HCT116 (cell line): ENCODE results near the gene SRP19. TPM values are rescaled to one million over a fixed set of nuclear protein-coding genes. Genes with fewer than 3 reads are reported as not detected.

ENCODE experiments used
- ATAC-seq: fragments of 200-7000 bp; cut with Tn5 transposase; 2 replicates; pipeline ENCODE4 v1.9.1; 2020; ENCODE audit warnings: mild to moderate bottlenecking, moderate library complexity
- BruUV-seq: library from RNA; stranded (reverse); fragments of 400-500 nt; replicated peaks from 2 replicates; lab custom pipeline; 2021; lab: Mats Ljungman, UMichigan
- CTCF ChIA-PET: fragments of 300-600 bp; sonication (Branson Sonifier 250); formaldehyde crosslinking; loops from one replicate; lab custom pipeline; 2021; ENCODE audit warnings: antibody characterized with exemption; lab: Charles Lee
- POLR2A ChIA-PET: fragments of 300-600, 350-600 bp; sonication (Branson Sonifier 250); formaldehyde crosslinking; loops from one replicate; lab custom pipeline; 2021; ENCODE audit warnings: antibody characterized with exemption; lab: Charles Lee
- RAD21 ChIA-PET, 2 experiments: fragments of 300-600 bp; sonication (Branson Sonifier 250); formaldehyde crosslinking; loops; one replicate each; lab custom pipeline; 2023; ENCODE audit warnings: low total read pairs in 2 of 2; ENCODE audit not compliant: uncharacterized antibody in 2 of 2, unreplicated experiment in 2 of 2, low non-redundant PET in 1 of 2; lab: Charles Lee
- DNase-seq: peaks from one replicate; pipeline ENCODE4 v3.0.0-alpha.2; 2010; ENCODE audit warnings: low read depth, low spot score
- H2AFZ ChIP-seq: fragments of 200-600 bp; shearing (Covaris generic), sonication (generic); 2 replicates; pipeline ENCODE4 v1.6.1; 2017; ENCODE audit warnings: low read depth, mixed run types, mixed read lengths, antibody characterized with exemption, low read length; ENCODE audit not compliant: poor library complexity, severe bottlenecking
- H3K27ac ChIP-seq: 2 replicates; pipeline ENCODE4 v1.5.1; 2012; ENCODE audit warnings: low read depth, low read length
- H3K27me3 ChIP-seq: fragments of 200-600 bp; sonication (generic); 2 replicates; pipeline ENCODE4 v1.6.1; 2016; ENCODE audit warnings: mixed run types, low read length, mixed read lengths; ENCODE audit not compliant: insufficient read depth
- H3K36me3 ChIP-seq, 2 experiments: fragments of 200-500 bp in 1 of 2; fragments of 200-600 bp in 1 of 2; sonication (Bioruptor generic) in 1 of 2; sonication (generic) in 1 of 2; 2 replicates each; pipeline versions ENCODE4 v1.5.1 to v1.6.1; 2014 to 2016; ENCODE audit warnings: low read length in 2 of 2, inconsistent platforms in 1 of 2, mixed read lengths in 1 of 2, mixed run types in 1 of 2; ENCODE audit not compliant: insufficient read depth in 2 of 2, control insufficient read depth in 1 of 2
- H3K4me1 ChIP-seq, 2 experiments: fragments of 200-600 bp in 1 of 2; sonication (generic) in 1 of 2; 2 replicates each; pipeline versions ENCODE4 v1.5.1 to v1.6.1; 2012 to 2017; ENCODE audit warnings: low read length in 2 of 2, inconsistent platforms in 1 of 2, mild to moderate bottlenecking in 1 of 2, mixed read lengths in 1 of 2, mixed run types in 1 of 2, moderate library complexity in 1 of 2; ENCODE audit not compliant: insufficient read depth in 2 of 2, control insufficient read depth in 1 of 2
- H3K4me2 ChIP-seq: fragments of 200-600 bp; sonication (generic); 2 replicates; pipeline ENCODE4 v1.6.1; 2017; ENCODE audit warnings: mixed run types, low read length, mixed read lengths
- H3K4me3 ChIP-seq, 2 experiments: fragments of 200-600 bp in 1 of 2; sonication (generic) in 1 of 2; replicated peaks in 1 of 2; 2 replicates each; pipeline ENCODE4 v1.5.1; 2011 to 2016; ENCODE audit warnings: low read length in 2 of 2, control low read depth in 1 of 2, low read depth in 1 of 2, mild to moderate bottlenecking in 1 of 2, mixed read lengths in 1 of 2, mixed run types in 1 of 2
- H3K79me2 ChIP-seq: fragments of 200-600 bp; sonication (generic); 2 replicates; pipeline ENCODE4 v1.6.1; 2017; ENCODE audit warnings: mild to moderate bottlenecking, mixed run types, low read length, moderate library complexity, mixed read lengths; ENCODE audit not compliant: insufficient read depth
- H3K9ac ChIP-seq: fragments of 200-600 bp; sonication (generic); 2 replicates; pipeline ENCODE4 v1.6.1; 2016; ENCODE audit warnings: low read length, mixed read lengths
- H3K9me2 ChIP-seq: fragments of 200-600 bp; sonication (generic), shearing (Covaris generic); 2 replicates; pipeline ENCODE4 v1.6.1; 2017; ENCODE audit warnings: mixed run types, mild to moderate bottlenecking, moderate library complexity; ENCODE audit not compliant: insufficient read depth
- H3K9me3 ChIP-seq, 2 experiments: fragments of 200-500 bp in 1 of 2; fragments of 200-600 bp in 1 of 2; sonication (Bioruptor generic) in 1 of 2; sonication (generic) in 1 of 2; 2 replicates each; pipeline ENCODE4 v1.6.1; 2014 to 2017; ENCODE audit warnings: low read length in 2 of 2, mixed read lengths in 2 of 2, inconsistent platforms in 1 of 2, low read depth in 1 of 2, mild to moderate bottlenecking in 1 of 2, mixed run types in 1 of 2, moderate library complexity in 1 of 2; ENCODE audit not compliant: control insufficient read depth in 1 of 2, insufficient read depth in 1 of 2
- H4K20me1 ChIP-seq: fragments of 200-600 bp; sonication (generic), shearing (Covaris generic); 2 replicates; pipeline ENCODE4 v1.6.1; 2017; ENCODE audit warnings: mixed run types, mild to moderate bottlenecking, moderate library complexity; ENCODE audit not compliant: insufficient read depth
- CBX3 ChIP-seq: IDR thresholded peaks from 2 replicates; pipeline ENCODE4 v1.6.1; 2012; ENCODE audit warnings: low read depth
- CEBPB ChIP-seq: IDR thresholded peaks from 2 replicates; pipeline ENCODE4 v1.6.1; 2012; ENCODE audit warnings: low read depth
- EGR1 ChIP-seq: IDR thresholded peaks from 2 replicates; pipeline ENCODE4 v1.6.1; 2012; ENCODE audit warnings: low read depth
- POLR2AphosphoS5 ChIP-seq: IDR thresholded peaks from 2 replicates; pipeline ENCODE4 v1.6.1; 2011; ENCODE audit warnings: mild to moderate bottlenecking, low read depth, low read length, moderate library complexity
- TCF7L2 ChIP-seq: IDR thresholded peaks from 2 replicates; pipeline ENCODE4 v1.7.0; 2011; ENCODE audit warnings: borderline replicate concordance, inconsistent platforms; ENCODE audit not compliant: insufficient read depth, insufficient read length; ENCODE audit errors: extremely low read depth
- ZNF274 ChIP-seq: fragments of 200-500 bp; sonication (Bioruptor generic); IDR thresholded peaks from 2 replicates; pipeline ENCODE4 v1.6.1; 2014; ENCODE audit warnings: mild to moderate bottlenecking, low read depth, low read length, inconsistent platforms
- intact Hi-C: fragments of 100-400 bp; cut with micrococcal nuclease; formaldehyde crosslinking; loops from 2 replicates; pipeline ENCODE4 v1.10.0; 2022
- total RNA-seq: library from RNA; stranded (reverse); gene quantifications from one replicate; pipeline ENCODE4 v1.2.1, GENCODE V29; 2021; ENCODE audit not compliant: unreplicated experiment
- TF ChIP-seq, protein P1 (sequence below): IDR thresholded peaks from 2 replicates; pipeline ENCODE4 v1.6.1; 2012; ENCODE audit warnings: low read depth
- TF ChIP-seq, protein P2 (sequence below): IDR thresholded peaks from 2 replicates; pipeline ENCODE4 v1.6.1; 2012

Gene SRP19
- total RNA-seq, 1 experiment from 2014 or later = 45.3 TPM

DNA sequence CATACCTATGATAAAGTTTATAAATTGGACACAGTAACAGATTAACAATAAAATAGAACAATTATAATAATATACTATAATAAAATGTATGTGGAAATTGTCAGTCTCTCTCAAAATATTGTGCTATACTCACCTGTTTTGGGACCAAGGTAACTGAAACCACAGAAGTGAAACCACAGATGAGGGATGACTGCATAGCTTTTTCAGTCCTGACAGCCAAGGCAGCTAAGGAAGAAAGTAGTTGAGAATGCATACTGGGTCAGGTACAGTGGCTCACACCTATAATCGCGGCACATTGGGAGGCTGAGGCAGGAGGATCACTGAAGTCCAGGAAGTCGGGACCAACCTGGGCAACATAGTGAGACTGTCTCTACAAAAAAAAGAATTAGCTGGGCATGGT lies 8.9 kb downstream of the SRP19 start:
- H4K20me1 ChIP-seq = no peaks in the 10 kb centered on the region
- no peak overlapping the region for H2AFZ ChIP-seq
- no peaks in the 10 kb centered on the region for H3K9me2 ChIP-seq
- intact Hi-C loops = no loop called here
- BruUV-seq = no TSS peak
- CTCF ChIA-PET = no interaction called here
- H3K79me2 ChIP-seq = peaks cover 17% of the 10 kb centered on the region
- no peaks in the 10 kb centered on the region for H3K9me3 ChIP-seq
- no peak overlapping the region for H3K9ac ChIP-seq
- H3K36me3 ChIP-seq = peaks cover 32 to 33% of the 10 kb centered on the region in 2 experiments
- no peak overlapping the region for H3K4me3 ChIP-seq
- no peak overlapping the region for H3K4me2 ChIP-seq
- ATAC-seq (no peak), DNase-seq (no peak)
- H3K27me3 ChIP-seq = no peaks in the 10 kb centered on the region
- POLR2A ChIA-PET = no interaction called here
- TF ChIP-seq TCF7L2 = no peak
- TF ChIP-seq, protein P1, sequence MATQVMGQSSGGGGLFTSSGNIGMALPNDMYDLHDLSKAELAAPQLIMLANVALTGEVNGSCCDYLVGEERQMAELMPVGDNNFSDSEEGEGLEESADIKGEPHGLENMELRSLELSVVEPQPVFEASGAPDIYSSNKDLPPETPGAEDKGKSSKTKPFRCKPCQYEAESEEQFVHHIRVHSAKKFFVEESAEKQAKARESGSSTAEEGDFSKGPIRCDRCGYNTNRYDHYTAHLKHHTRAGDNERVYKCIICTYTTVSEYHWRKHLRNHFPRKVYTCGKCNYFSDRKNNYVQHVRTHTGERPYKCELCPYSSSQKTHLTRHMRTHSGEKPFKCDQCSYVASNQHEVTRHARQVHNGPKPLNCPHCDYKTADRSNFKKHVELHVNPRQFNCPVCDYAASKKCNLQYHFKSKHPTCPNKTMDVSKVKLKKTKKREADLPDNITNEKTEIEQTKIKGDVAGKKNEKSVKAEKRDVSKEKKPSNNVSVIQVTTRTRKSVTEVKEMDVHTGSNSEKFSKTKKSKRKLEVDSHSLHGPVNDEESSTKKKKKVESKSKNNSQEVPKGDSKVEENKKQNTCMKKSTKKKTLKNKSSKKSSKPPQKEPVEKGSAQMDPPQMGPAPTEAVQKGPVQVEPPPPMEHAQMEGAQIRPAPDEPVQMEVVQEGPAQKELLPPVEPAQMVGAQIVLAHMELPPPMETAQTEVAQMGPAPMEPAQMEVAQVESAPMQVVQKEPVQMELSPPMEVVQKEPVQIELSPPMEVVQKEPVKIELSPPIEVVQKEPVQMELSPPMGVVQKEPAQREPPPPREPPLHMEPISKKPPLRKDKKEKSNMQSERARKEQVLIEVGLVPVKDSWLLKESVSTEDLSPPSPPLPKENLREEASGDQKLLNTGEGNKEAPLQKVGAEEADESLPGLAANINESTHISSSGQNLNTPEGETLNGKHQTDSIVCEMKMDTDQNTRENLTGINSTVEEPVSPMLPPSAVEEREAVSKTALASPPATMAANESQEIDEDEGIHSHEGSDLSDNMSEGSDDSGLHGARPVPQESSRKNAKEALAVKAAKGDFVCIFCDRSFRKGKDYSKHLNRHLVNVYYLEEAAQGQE = no peak
- no peak for TF ChIP-seq CEBPB
- TF ChIP-seq, protein P2, sequence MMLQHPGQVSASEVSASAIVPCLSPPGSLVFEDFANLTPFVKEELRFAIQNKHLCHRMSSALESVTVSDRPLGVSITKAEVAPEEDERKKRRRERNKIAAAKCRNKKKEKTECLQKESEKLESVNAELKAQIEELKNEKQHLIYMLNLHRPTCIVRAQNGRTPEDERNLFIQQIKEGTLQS = no peak
- TF ChIP-seq EGR1 = no peak
- no peak for TF ChIP-seq CBX3
- TF ChIP-seq POLR2AphosphoS5 = no peak
- TF ChIP-seq ZNF274 = no peak
- H3K27ac ChIP-seq = no peak overlapping the region
- H3K4me1 ChIP-seq = no peaks in the 10 kb centered on the region
- RAD21 ChIA-PET = no interaction called here
